ENCODE data around the gene DPP4. TPM values are rescaled to one million over a fixed set of nuclear protein-coding genes. Genes with fewer than 3 reads are reported as not detected.
A peak's percentile ranks its signal among the peaks of the same experiment; 100 is the strongest.

Gene DPP4
- total and polyA plus RNA-seq, 2 of the 13 experiments (the other 11 are each of a cell fraction or from before 2014, with no cell fraction given) = 39.4 to 109 TPM

DNA sequence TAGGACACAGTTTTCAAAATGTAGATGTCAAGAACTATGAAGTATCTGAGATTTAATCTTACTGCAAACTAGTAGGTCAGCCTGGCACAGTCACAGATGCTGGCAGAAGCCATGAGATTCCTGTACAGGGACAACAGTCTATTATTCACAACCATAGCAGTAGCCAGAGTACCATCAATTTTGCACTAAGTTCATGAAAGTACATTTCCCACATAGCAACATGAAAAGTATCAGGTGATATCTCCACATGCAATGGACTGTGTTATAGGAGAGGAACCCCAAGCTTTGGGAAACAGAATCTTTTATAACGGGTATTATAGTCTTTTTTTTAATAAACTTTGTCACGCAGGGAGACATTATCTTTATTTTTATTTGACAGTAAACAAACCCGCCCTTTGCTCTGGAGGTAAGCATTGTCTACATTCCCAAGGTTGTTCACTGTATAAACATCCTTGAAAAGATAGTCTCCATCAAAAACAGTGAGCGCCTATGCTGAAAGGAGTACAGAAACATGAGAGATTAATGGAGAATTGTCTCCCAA, 33.4 kb upstream of the DPP4 start (continued):
- TF ChIP-seq, protein P1, sequence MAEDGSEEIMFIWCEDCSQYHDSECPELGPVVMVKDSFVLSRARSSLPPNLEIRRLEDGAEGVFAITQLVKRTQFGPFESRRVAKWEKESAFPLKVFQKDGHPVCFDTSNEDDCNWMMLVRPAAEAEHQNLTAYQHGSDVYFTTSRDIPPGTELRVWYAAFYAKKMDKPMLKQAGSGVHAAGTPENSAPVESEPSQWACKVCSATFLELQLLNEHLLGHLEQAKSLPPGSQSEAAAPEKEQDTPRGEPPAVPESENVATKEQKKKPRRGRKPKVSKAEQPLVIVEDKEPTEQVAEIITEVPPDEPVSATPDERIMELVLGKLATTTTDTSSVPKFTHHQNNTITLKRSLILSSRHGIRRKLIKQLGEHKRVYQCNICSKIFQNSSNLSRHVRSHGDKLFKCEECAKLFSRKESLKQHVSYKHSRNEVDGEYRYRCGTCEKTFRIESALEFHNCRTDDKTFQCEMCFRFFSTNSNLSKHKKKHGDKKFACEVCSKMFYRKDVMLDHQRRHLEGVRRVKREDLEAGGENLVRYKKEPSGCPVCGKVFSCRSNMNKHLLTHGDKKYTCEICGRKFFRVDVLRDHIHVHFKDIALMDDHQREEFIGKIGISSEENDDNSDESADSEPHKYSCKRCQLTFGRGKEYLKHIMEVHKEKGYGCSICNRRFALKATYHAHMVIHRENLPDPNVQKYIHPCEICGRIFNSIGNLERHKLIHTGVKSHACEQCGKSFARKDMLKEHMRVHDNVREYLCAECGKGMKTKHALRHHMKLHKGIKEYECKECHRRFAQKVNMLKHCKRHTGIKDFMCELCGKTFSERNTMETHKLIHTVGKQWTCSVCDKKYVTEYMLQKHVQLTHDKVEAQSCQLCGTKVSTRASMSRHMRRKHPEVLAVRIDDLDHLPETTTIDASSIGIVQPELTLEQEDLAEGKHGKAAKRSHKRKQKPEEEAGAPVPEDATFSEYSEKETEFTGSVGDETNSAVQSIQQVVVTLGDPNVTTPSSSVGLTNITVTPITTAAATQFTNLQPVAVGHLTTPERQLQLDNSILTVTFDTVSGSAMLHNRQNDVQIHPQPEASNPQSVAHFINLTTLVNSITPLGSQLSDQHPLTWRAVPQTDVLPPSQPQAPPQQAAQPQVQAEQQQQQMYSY (CRISPR knock-in tag; IDR thresholded peaks at IDR 0.05) = no peak
- TF ChIP-seq, protein P2, sequence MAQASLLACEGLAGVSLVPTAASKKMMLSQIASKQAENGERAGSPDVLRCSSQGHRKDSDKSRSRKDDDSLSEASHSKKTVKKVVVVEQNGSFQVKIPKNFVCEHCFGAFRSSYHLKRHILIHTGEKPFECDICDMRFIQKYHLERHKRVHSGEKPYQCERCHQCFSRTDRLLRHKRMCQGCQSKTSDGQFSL (CRISPR knock-in tag; IDR thresholded peaks at IDR 0.05) = no peak
- TF ChIP-seq RARA (CRISPR knock-in tag; IDR thresholded peaks at IDR 0.05) (peak; percentile 64), GABPB1 (CRISPR knock-in tag; IDR thresholded peaks at IDR 0.05) (no peak), NR2C2 (CRISPR knock-in tag; IDR thresholded peaks at IDR 0.05; ENCODE audit: borderline replicate concordance) (no peak), ZNF569 (CRISPR knock-in tag; IDR thresholded peaks at IDR 0.05; ENCODE audit: borderline replicate concordance) (no peak), MTA3 (CRISPR knock-in tag; IDR thresholded peaks at IDR 0.05) (no peak), ARID2 (CRISPR knock-in tag; IDR thresholded peaks at IDR 0.05; ENCODE audit: borderline replicate concordance) (no peak), GFI1 (CRISPR knock-in tag; IDR thresholded peaks at IDR 0.05; ENCODE audit: borderline replicate concordance) (peak; percentile 77; the same call in 1 of the 2 replicates), ZSCAN29 (CRISPR knock-in tag; conservative IDR thresholded peaks at IDR 0.05) (no peak), ZNF563 (CRISPR knock-in tag; IDR thresholded peaks at IDR 0.05) (no peak), ZNF451 (CRISPR knock-in tag; IDR thresholded peaks at IDR 0.05) (no peak), KMT2B (CRISPR knock-in tag; IDR thresholded peaks at IDR 0.05) (no peak), ZNF792 (CRISPR knock-in tag; IDR thresholded peaks at IDR 0.05) (no peak), KAT8 (CRISPR knock-in tag; IDR thresholded peaks at IDR 0.05) (0 out of 2 replicates have a peak, but pooled peaks have one; percentile 38), KAT7 (CRISPR knock-in tag; IDR thresholded peaks at IDR 0.05; ENCODE audit: borderline replicate concordance) (no peak), SALL2 (CRISPR knock-in tag; IDR thresholded peaks at IDR 0.05) (no peak), SETDB1 (CRISPR knock-in tag; IDR thresholded peaks at IDR 0.05; ENCODE audit: borderline replicate concordance) (no peak), MYNN (CRISPR knock-in tag; IDR thresholded peaks at IDR 0.05; ENCODE audit: low read depth) (no peak), FOXA3 (CRISPR knock-in tag; IDR thresholded peaks at IDR 0.05) (peak; percentile 88), ZNF564 (CRISPR knock-in tag; IDR thresholded peaks at IDR 0.05) (no peak)
- TF ChIP-seq, protein P3, sequence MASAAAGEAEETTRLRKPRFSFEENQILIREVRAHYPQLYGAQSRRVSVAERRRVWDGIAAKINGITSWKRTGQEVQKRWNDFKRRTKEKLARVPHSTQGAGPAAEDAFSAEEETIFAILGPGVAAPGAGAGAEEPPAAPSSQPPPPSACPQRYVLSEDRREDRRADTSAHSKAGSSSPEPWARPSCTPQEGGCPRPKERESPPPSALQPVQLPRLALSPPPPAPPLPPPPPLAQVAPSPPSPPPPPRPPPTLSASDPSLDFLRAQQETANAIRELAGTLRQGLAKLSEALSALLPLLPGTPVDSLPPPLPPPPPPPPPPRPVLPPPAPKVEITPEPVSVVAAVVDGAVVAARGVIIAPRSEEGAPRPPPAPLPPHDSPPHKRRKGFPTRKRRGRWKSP (CRISPR knock-in tag; IDR thresholded peaks at IDR 0.05) = no peak
- TF ChIP-seq, protein P4, sequence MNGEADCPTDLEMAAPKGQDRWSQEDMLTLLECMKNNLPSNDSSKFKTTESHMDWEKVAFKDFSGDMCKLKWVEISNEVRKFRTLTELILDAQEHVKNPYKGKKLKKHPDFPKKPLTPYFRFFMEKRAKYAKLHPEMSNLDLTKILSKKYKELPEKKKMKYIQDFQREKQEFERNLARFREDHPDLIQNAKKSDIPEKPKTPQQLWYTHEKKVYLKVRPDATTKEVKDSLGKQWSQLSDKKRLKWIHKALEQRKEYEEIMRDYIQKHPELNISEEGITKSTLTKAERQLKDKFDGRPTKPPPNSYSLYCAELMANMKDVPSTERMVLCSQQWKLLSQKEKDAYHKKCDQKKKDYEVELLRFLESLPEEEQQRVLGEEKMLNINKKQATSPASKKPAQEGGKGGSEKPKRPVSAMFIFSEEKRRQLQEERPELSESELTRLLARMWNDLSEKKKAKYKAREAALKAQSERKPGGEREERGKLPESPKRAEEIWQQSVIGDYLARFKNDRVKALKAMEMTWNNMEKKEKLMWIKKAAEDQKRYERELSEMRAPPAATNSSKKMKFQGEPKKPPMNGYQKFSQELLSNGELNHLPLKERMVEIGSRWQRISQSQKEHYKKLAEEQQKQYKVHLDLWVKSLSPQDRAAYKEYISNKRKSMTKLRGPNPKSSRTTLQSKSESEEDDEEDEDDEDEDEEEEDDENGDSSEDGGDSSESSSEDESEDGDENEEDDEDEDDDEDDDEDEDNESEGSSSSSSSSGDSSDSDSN (CRISPR knock-in tag; IDR thresholded peaks at IDR 0.05) = no peak
- TF ChIP-seq, protein P5, sequence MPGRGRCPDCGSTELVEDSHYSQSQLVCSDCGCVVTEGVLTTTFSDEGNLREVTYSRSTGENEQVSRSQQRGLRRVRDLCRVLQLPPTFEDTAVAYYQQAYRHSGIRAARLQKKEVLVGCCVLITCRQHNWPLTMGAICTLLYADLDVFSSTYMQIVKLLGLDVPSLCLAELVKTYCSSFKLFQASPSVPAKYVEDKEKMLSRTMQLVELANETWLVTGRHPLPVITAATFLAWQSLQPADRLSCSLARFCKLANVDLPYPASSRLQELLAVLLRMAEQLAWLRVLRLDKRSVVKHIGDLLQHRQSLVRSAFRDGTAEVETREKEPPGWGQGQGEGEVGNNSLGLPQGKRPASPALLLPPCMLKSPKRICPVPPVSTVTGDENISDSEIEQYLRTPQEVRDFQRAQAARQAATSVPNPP (CRISPR knock-in tag; IDR thresholded peaks at IDR 0.05) = no peak
